ENCODE data around the gene BCAR1. TPM values are rescaled to one million over a fixed set of nuclear protein-coding genes. Genes with fewer than 3 reads are reported as not detected.
"Not testable (repeated sequence)": the region's sequence is repeated elsewhere in the genome, so short reads cannot be mapped to it uniquely, and the experiment has no call there.

Gene BCAR1
- total and polyA plus RNA-seq, 7 donors = 21.7 to 82.3 (median 42.9) TPM

DNA sequence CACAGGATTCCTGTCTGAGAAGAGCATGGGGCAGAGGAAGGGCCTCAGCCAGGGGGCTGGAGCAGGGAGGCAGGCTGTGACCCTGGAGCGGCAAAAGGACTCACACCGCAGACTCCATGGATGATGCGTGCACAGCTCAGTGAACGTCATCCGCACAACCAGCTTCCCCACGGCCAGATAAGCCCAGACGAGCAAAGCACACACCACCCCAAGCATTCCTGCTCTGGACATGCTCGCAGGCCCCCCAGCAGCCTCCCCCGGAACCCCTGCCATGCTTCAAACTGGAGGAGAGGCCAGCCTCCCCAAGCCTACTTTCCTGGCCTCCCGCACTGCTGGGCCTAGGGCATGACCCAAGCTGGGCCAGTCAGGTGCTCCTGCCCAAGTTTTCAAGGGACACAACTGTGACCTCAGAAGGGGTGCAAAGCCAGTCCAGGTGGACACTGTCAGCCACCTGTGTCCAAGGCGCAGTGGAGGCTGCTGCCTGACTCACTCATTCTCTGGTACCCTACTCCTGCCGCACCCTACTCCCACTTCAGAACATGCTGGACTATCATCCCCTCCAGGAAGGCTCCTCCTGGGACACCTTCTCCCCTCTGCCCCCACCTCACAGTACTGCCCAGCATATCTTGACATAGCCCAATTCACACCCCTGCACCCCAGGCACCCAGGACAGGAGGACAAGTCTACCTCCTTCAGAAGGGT lies 4.8 kb downstream of the BCAR1 start:
- no peak overlapping the region for H3K4me3 ChIP-seq
- intact Hi-C loops (cut with DNase I) = no loop called here
- H3K27me3 ChIP-seq = no peaks in the 10 kb centered on the region
- peak overlapping the region; percentile 85 to 96 (median 92) for H3K27ac ChIP-seq
- peaks cover 6 to 12% (median 9%) of the 10 kb centered on the region in 4 donors for H3K36me3 ChIP-seq
- peaks cover 3 to 83% (median 79%) of the 10 kb centered on the region in 4 donors for H3K4me1 ChIP-seq
- 90 to 93% methylated on average over 12 of the region's 12 CpGs for WGBS, 2 donors
- H3K9me3 ChIP-seq = no peaks in the 10 kb centered on the region
- TF ChIP-seq EP300 (IDR thresholded peaks at IDR 0.05) (no peak), POLR2A (IDR thresholded peaks at IDR 0.05) (no peak), POLR2AphosphoS5 (IDR thresholded peaks at IDR 0.05) (no peak)
- TF ChIP-seq, protein P1, sequence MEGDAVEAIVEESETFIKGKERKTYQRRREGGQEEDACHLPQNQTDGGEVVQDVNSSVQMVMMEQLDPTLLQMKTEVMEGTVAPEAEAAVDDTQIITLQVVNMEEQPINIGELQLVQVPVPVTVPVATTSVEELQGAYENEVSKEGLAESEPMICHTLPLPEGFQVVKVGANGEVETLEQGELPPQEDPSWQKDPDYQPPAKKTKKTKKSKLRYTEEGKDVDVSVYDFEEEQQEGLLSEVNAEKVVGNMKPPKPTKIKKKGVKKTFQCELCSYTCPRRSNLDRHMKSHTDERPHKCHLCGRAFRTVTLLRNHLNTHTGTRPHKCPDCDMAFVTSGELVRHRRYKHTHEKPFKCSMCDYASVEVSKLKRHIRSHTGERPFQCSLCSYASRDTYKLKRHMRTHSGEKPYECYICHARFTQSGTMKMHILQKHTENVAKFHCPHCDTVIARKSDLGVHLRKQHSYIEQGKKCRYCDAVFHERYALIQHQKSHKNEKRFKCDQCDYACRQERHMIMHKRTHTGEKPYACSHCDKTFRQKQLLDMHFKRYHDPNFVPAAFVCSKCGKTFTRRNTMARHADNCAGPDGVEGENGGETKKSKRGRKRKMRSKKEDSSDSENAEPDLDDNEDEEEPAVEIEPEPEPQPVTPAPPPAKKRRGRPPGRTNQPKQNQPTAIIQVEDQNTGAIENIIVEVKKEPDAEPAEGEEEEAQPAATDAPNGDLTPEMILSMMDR (IDR thresholded peaks at IDR 0.05) = no peak
- no peak for DNase-seq

DNA sequence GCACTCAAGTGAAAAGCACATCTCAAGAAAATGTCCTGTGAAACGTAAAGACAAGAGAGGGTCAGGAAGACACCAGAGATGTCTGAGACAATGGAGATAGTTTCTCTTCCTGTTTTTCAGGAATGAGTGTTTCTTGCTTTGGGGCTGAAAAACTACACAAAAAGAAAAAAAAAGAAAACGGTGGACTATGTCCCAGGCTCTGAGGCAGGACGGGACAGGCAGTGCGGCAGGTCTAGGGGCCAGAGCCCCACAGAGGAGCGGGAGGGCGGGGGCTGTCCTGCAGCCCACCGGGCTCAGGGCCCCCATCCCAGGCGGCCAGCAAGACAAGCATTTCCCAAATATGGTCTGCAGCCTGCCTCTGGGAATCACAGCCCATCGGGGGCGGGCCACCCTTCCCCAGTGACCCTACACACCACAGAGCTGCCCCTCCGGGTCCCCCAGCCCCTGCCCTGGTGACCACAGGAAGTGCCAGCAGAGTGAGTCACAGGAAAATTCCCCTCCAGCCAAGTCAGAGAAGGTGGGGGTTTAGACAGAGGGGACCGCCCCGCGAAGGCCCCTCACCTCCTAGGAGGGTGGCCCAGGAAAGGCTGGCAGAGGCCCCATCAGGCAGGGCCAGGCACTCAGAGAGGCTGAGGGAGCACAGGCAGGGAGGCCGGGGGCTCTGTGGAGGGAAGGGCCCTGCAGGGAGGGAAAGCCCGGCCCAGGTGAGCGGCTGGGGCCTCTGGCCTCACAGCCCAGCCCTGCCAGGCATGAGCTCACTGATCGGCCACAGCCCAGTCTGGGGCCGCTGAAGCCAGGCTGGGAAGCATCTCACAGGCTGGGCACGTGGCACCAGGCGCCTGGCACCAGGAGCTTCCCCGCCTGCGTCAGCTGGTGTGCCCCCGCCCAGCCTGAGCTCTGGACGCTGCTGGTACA lies 6.3 kb downstream of the BCAR1 start:
- intact Hi-C loops (cut with DNase I) = no loop called here
- DNase-seq = peak; percentile 97
- H3K36me3 ChIP-seq = peaks cover 6 to 26% (median 16%) of the 10 kb centered on the region in 4 donors
- no peaks in the 10 kb centered on the region for H3K27me3 ChIP-seq
- H3K4me1 ChIP-seq = peaks cover 3 to 78% (median 69%) of the 10 kb centered on the region in 4 donors
- no peaks in the 10 kb centered on the region for H3K9me3 ChIP-seq
- WGBS, 2 donors = 48 to 50% methylated on average over 25 of the region's 25 CpGs
- no peak overlapping the region for H3K4me3 ChIP-seq
- H3K27ac ChIP-seq = peak overlapping the region; percentile 85 to 96 (median 92)
- no peak for TF ChIP-seq POLR2A (IDR thresholded peaks at IDR 0.05)
- peak in 2 of 4 donors; percentile 41 to 94 for TF ChIP-seq EP300 (IDR thresholded peaks at IDR 0.05)
- TF ChIP-seq POLR2AphosphoS5 (IDR thresholded peaks at IDR 0.05) = peak; percentile 15 to 85 (median 59)
- TF ChIP-seq, protein P1 (IDR thresholded peaks at IDR 0.05) = no peak

DNA sequence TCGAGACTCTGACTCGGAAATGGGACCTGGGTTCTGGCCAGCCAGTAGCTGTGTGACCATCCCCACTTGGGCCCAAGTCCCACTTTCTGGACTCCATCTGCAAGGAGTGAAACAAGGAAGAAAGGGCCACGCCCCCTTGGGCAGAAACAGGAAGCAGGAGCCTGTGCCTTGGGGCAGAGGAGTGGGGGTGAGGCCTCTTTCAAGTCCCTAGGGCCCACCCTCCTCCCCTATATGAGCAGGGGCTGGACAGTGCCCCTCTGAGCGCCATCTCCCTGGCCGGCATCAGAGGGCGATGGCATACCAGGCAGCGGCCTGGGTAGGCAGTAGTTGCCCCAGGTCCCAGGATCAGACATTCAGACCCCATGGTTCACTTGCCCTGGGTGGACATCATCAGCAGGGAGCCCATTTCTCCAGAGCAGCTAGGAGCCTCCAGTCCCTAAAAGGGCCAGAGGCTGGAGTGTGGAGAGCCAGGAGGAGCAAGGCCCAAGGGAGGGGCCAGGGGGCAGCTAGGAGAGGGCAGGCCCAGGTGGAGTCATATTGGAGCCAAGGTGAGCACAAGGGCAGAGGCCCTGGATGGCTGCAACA lies 7.1 kb downstream of the BCAR1 start:
- Histone ChIP-seq H3K36me3 (peaks cover 6 to 28% (median 16%) of the 10 kb centered on the region in 4 donors), H3K4me3 (no peak overlapping the region), H3K9me3 (no peaks in the 10 kb centered on the region), H3K4me1 (peaks cover 3 to 78% (median 69%) of the 10 kb centered on the region in 4 donors), H3K27me3 (no peaks in the 10 kb centered on the region), H3K27ac (peak overlapping the region; percentile 85 to 96 (median 92))
- peak; percentile 84 for DNase-seq
- intact Hi-C loops (cut with DNase I) = no loop called here
- TF ChIP-seq EP300 (IDR thresholded peaks at IDR 0.05) (no peak), POLR2A (IDR thresholded peaks at IDR 0.05) (no peak), POLR2AphosphoS5 (IDR thresholded peaks at IDR 0.05) (no peak)
- TF ChIP-seq, protein P1 (IDR thresholded peaks at IDR 0.05) = no peak
- WGBS, 2 donors = 67 to 71% methylated on average over 7 of the region's 7 CpGs

DNA sequence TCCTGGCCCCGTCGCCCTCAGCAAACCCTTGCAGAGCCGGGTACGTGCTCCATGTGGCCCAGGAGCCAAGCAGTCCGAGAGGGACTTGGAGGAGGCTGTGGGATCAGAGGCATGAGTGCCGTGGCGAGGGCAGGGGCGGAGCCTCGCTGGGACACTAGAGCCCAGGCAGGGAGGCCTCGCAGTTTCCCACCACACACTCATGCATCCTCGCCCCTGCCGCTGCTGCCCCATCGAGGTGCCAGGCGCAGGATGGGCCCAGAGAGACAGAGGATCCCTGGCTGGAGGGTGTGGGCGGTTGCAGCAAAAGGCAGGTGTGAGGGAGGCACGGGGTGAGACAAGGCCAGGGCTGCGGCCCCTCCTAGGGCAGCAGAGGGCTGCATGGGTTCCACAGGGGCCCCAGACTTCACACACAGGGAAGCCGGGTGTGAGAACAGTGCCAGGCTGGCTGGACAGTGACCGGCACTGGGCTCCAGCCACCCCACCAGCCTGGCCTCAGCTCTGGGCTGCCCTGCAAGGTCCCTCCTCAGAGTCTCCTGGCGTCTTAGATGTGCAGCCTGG lies 7.7 kb downstream of the BCAR1 start:
- DNase-seq = no peak
- TF ChIP-seq, protein P1 (IDR thresholded peaks at IDR 0.05) = no peak
- Histone ChIP-seq H3K4me1 (peaks cover 3 to 78% (median 69%) of the 10 kb centered on the region in 4 donors), H3K36me3 (peaks cover 6 to 28% (median 16%) of the 10 kb centered on the region in 4 donors), H3K27me3 (no peaks in the 10 kb centered on the region), H3K9me3 (no peaks in the 10 kb centered on the region), H3K27ac (peak overlapping the region; percentile 85 to 96 (median 92)), H3K4me3 (no peak overlapping the region)
- 84% methylated on average over 20 of the region's 20 CpGs for WGBS, 2 donors
- intact Hi-C loops (cut with DNase I) = no loop called here

DNA sequence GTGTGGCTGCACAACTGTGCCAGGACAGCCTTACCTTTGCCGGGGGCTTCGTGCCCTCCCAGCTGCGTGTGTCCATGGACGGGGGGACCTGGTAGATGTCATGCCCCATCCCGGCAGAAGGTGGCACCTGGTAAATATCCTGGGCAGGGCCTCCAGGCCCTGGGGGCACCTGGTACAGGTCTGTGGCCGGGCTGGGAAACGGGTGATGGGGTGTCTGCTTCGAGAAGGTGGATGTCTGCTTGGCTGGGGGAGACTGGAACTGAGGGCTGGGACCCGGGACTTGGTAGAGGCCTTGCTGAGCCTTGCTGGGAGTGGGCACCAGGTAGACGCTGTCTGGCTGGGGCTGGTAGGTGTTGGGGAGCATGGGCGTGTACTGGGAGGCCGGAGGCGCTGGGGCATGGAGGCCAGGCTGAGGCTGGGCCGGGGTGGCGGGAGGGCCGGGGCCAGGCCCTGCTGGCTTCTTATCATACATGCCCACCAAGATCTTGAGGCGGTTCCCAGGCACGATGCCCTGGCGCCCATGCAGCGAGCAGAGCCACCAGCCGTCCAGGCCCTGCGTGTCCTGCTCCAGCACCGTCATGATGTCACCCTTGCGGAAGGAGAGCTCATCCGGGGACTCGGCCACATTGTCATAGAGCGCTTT lies 8.9 kb downstream of the BCAR1 start:
- WGBS, 2 donors = 93 to 94% methylated on average over 27 of the region's 27 CpGs
- H3K4me3 ChIP-seq; H3K27me3 ChIP-seq; DNase-seq; H3K9me3 ChIP-seq; intact Hi-C loops (cut with DNase I): not testable (repeated sequence)
- Histone ChIP-seq H3K36me3 (peaks cover 6 to 28% (median 16%) of the 10 kb centered on the region in 4 donors), H3K27ac (peak overlapping the region in 1 of 4 donors; percentile 96), H3K4me1 (peaks cover 3 to 78% (median 69%) of the 10 kb centered on the region in 4 donors)
